NCI-H748 (cell line): ENCODE data around the gene SGPP1.
"Not testable (repeated sequence)": the region's sequence is repeated elsewhere in the genome, so short reads cannot be mapped to it uniquely, and the experiment has no call there.

Source experiments
- DNase-seq: peaks from one replicate; lab custom pipeline; 2025; ENCODE audit not compliant: unreplicated experiment; lab: John Stamatoyannopoulos, UW

The SGPP1 gene

GRCh38 chr14:63727231-63727735, 582 bp downstream of the SGPP1 start:
- DNase-seq, result peak; percentile 77

GRCh38 chr14:63726499-63726898, 1.4 kb downstream of the SGPP1 start:
- peak; percentile 55 for DNase-seq

- DNase-seq, result peak; percentile 16
These were observed 1.9 kb downstream of the SGPP1 start for GRCh38 chr14:63725786-63726460.

GRCh38 chr14:63717702-63718101, 10.2 kb downstream of the SGPP1 start:
- DNase-seq, result peak; percentile 60

- no peak for DNase-seq
These were observed 12.5 kb downstream of the SGPP1 start for GRCh38 chr14:63715360-63715759.

- DNase-seq, result no peak
These were observed 14.1 kb downstream of the SGPP1 start for GRCh38 chr14:63713764-63714163.

GRCh38 chr14:63713058-63713457, 14.8 kb downstream of the SGPP1 start:
- no peak for DNase-seq

GRCh38 chr14:63712123-63712522, 15.7 kb downstream of the SGPP1 start:
- no peak for DNase-seq

GRCh38 chr14:63710497-63710896, 17.4 kb downstream of the SGPP1 start:
- DNase-seq, result no peak

GRCh38 chr14:63709589-63709988, 18.3 kb downstream of the SGPP1 start:
- DNase-seq, result no peak

- no peak for DNase-seq
These were observed 20.6 kb downstream of the SGPP1 start for GRCh38 chr14:63707216-63707615.

GRCh38 chr14:63705561-63706070, 22.2 kb downstream of the SGPP1 start:
- no peak for DNase-seq

- not testable (repeated sequence) for DNase-seq
These were observed 25.3 kb downstream of the SGPP1 start for GRCh38 chr14:63702530-63702929.

GRCh38 chr14:63701606-63702299, 26.1 kb downstream of the SGPP1 start:
- no peak for DNase-seq

- DNase-seq, result no peak
These were observed 35.4 kb downstream of the SGPP1 start for GRCh38 chr14:63692310-63693020.

- no peak for DNase-seq
These were observed 38.7 kb downstream of the SGPP1 start for GRCh38 chr14:63689132-63689531.

GRCh38 chr14:63686926-63687325, 40.9 kb downstream of the SGPP1 start:
- DNase-seq, result no peak

GRCh38 chr14:63685401-63685800, 42.5 kb downstream of the SGPP1 start:
- DNase-seq, result no peak

- no peak for DNase-seq
These were observed 44.9 kb downstream of the SGPP1 start for GRCh38 chr14:63682727-63683593.

GRCh38 chr14:63678536-63678935, 49.3 kb downstream of the SGPP1 start:
- no peak for DNase-seq
